CD8-positive, alpha-beta memory T cell (primary cell): ENCODE results near the gene FAM9C. TPM values are rescaled to one million over a fixed set of nuclear protein-coding genes. Genes with fewer than 3 reads are reported as not detected.
A peak's percentile ranks its signal among the peaks of the same experiment; 100 is the strongest.
"Not testable (repeated sequence)": the region's sequence is repeated elsewhere in the genome, so short reads cannot be mapped to it uniquely, and the experiment has no call there.

Experiments used
- CTCF ChIA-PET: fragments of 350-600 bp; sonication (Branson Sonifier 250); formaldehyde crosslinking; loops from one replicate; lab custom pipeline; 2021; ENCODE audit warnings: antibody characterized with exemption; lab: Charles Lee
- POLR2A ChIA-PET: fragments of 350-600 bp; sonication (Branson Sonifier 250); formaldehyde crosslinking; loops from one replicate; lab custom pipeline; 2021; ENCODE audit warnings: antibody characterized with exemption; lab: Charles Lee
- DNase-seq, 5 donors: peaks; one replicate each; pipeline versions ENCODE4 v3.0.0 to v3.0.0-alpha.2; 2020 to 2022; ENCODE audit warnings: mixed read lengths in 1 of 5
- H3K27ac ChIP-seq: one replicate; pipeline ENCODE4 v1.7.0; 2013; ENCODE audit warnings: low read depth, mild to moderate bottlenecking, low read length, moderate library complexity
- H3K27me3 ChIP-seq: 2 replicates; pipeline ENCODE4 v1.7.0; 2013; ENCODE audit warnings: low read length, mild to moderate bottlenecking; ENCODE audit not compliant: insufficient read depth, poor library complexity, severe bottlenecking
- H3K36me3 ChIP-seq: 2 replicates; pipeline ENCODE4 v1.7.0; 2013; ENCODE audit warnings: mild to moderate bottlenecking, low read length, moderate library complexity; ENCODE audit not compliant: insufficient read depth
- H3K4me1 ChIP-seq: 2 replicates; pipeline ENCODE4 v1.7.0; 2013; ENCODE audit warnings: mild to moderate bottlenecking, low read length, moderate library complexity; ENCODE audit not compliant: insufficient read depth
- H3K4me3 ChIP-seq: 2 replicates; pipeline ENCODE4 v1.7.0; 2013; ENCODE audit warnings: mild to moderate bottlenecking, low read length
- H3K9me3 ChIP-seq: 2 replicates; pipeline ENCODE4 v1.7.0; 2013; ENCODE audit warnings: mild to moderate bottlenecking, low read length
- H3K27ac Mint-ChIP-seq, 8 donors: one replicate each; pipeline ENCODE4 v1.8.0; 2020 to 2021; ENCODE audit warnings: mixed read lengths in 8 of 8, mild to moderate bottlenecking in 6 of 8, inconsistent platforms in 3 of 8, moderate library complexity in 3 of 8
- H3K27me3 Mint-ChIP-seq, 2 donors: one replicate each; pipeline ENCODE4 v1.8.0; 2020 to 2021; ENCODE audit warnings: mixed read lengths in 2 of 2, mild to moderate bottlenecking in 1 of 2, moderate library complexity in 1 of 2
- H3K36me3 Mint-ChIP-seq, 3 donors: one replicate each; pipeline ENCODE4 v1.8.0; 2020 to 2021; ENCODE audit warnings: mixed read lengths in 3 of 3, inconsistent platforms in 1 of 3, mild to moderate bottlenecking in 1 of 3
- H3K4me1 Mint-ChIP-seq, 3 donors: one replicate each; pipeline ENCODE4 v1.8.0; 2020 to 2021; ENCODE audit warnings: mixed read lengths in 3 of 3, inconsistent platforms in 1 of 3, mild to moderate bottlenecking in 1 of 3
- H3K4me3 Mint-ChIP-seq, 7 donors: one replicate each; pipeline ENCODE4 v1.8.0; 2020 to 2021; ENCODE audit warnings: mixed read lengths in 7 of 7, mild to moderate bottlenecking in 6 of 7, moderate library complexity in 4 of 7, inconsistent platforms in 2 of 7
- H3K9me3 Mint-ChIP-seq, 5 donors: one replicate each; pipeline ENCODE4 v1.8.0; 2020 to 2022; ENCODE audit warnings: mixed read lengths in 5 of 5, mild to moderate bottlenecking in 3 of 5, moderate library complexity in 2 of 5, inconsistent platforms in 1 of 5
- polyA plus RNA-seq: library from polyadenylated mRNA; unstranded; fragments of 300-500 nt; fragmentation: Illumina TruSeq; gene quantifications from one replicate; pipeline ENCODE4 v1.2.3, GENCODE V29; 2021
- total RNA-seq, 2 experiments: library from RNA; stranded (reverse); gene quantifications; one replicate each; pipeline ENCODE4 v1.2.3, GENCODE V29; 2021

The FAM9C gene
- total and polyA plus RNA-seq, 3 experiments from 2014 or later = not detected

DNA sequence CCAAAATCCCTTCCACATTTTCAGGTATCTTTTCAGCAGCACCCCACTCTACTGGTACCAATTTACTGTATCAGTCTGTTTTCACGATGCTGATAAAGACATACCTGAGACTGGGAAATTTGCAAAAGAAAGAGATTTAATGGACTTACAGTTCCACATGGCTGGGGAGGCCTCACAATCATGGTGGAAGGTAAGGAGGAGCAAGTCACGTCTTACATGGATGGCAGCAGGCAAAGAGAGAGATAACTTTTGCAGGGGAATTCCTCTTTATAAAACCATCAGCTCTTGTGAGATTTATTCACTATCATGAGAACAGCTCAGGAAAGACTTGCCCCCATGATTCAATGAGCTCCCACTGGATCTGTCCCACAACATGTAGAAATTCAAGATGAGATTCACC lies 18.7 kb upstream of the FAM9C start:
- H3K9me3 ChIP-seq, H3K27ac ChIP-seq, H3K36me3 ChIP-seq, H3K27me3 ChIP-seq, H3K4me3 ChIP-seq, H3K27me3 Mint-ChIP-seq, DNase-seq, CTCF ChIA-PET, POLR2A ChIA-PET, H3K4me3 Mint-ChIP-seq: not testable (repeated sequence)
- peak overlapping the region in 2 of 8 donors; percentile 30 to 39 for H3K27ac Mint-ChIP-seq
- peaks cover 18 to 50% (median 37%) of the 10 kb centered on the region in 3 donors for H3K4me1 Mint-ChIP-seq
- H3K9me3 Mint-ChIP-seq = peaks cover 0 to 22% (median 17%) of the 10 kb centered on the region in 5 donors
- H3K4me1 ChIP-seq = peaks cover 19% of the 10 kb centered on the region
- H3K36me3 Mint-ChIP-seq = peaks cover 3 to 35% (median 11%) of the 10 kb centered on the region in 3 donors

DNA sequence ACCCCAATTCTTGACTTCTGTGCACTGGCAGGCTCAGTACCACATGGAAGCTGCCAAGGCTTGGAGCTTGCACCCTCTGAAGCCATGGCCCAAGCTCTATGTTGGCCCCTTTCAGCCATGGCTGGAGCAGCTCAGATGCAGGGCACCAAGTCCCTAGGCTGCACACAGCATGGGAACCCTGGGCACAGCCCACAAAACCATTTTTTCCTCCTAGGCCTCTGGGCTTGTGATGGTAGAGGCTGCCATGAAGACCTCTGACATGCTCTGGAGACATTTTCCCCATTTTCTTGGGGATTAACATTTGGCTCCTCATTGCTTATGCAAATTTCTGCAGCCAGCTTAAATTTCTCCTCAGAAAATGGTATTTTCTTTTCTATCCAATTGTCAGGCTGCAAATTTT lies 17.9 kb upstream of the FAM9C start:
- H3K4me1 ChIP-seq = peaks cover 19% of the 10 kb centered on the region
- H3K27ac ChIP-seq, H3K4me3 ChIP-seq, H3K27me3 ChIP-seq, H3K4me3 Mint-ChIP-seq, DNase-seq, CTCF ChIA-PET, POLR2A ChIA-PET, H3K9me3 ChIP-seq, H3K36me3 ChIP-seq: not testable (repeated sequence)
- Mint-ChIP-seq H3K36me3 (peaks cover 3 to 32% (median 15%) of the 10 kb centered on the region in 3 donors), H3K9me3 (peaks cover 0 to 22% (median 16%) of the 10 kb centered on the region in 5 donors), H3K27ac (peak overlapping the region in 1 of 8 donors; percentile 45), H3K4me1 (peaks cover 17 to 58% (median 37%) of the 10 kb centered on the region in 3 donors), H3K27me3 (peaks cover 0 to 11% of the 10 kb centered on the region in 2 donors)

DNA sequence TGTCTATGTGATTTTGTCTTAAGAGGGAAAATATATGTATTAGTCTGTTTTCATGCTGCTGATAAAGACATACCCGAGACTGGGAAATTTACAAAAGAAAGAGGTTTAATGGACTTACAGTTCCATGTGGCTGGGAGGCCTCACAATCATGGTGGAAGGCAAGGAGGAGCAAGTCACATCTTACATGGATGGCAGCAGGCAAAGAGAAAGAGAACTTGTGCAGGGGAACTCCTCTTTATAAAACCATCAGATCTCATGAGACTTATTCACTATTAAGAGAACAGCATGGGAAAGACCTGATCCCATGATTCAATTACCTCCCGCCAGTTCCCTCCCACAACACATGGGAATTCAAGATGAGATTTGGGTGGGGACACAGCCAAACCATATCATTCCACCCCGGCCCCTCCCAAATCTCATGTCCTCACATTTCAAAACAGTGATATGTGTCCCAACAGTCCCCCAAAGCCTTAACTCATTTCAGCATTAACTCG lies 16.8 kb upstream of the FAM9C start:
- H3K9me3 ChIP-seq = not testable (repeated sequence)
- peaks cover 11 to 52% (median 30%) of the 10 kb centered on the region in 3 donors for H3K4me1 Mint-ChIP-seq

DNA sequence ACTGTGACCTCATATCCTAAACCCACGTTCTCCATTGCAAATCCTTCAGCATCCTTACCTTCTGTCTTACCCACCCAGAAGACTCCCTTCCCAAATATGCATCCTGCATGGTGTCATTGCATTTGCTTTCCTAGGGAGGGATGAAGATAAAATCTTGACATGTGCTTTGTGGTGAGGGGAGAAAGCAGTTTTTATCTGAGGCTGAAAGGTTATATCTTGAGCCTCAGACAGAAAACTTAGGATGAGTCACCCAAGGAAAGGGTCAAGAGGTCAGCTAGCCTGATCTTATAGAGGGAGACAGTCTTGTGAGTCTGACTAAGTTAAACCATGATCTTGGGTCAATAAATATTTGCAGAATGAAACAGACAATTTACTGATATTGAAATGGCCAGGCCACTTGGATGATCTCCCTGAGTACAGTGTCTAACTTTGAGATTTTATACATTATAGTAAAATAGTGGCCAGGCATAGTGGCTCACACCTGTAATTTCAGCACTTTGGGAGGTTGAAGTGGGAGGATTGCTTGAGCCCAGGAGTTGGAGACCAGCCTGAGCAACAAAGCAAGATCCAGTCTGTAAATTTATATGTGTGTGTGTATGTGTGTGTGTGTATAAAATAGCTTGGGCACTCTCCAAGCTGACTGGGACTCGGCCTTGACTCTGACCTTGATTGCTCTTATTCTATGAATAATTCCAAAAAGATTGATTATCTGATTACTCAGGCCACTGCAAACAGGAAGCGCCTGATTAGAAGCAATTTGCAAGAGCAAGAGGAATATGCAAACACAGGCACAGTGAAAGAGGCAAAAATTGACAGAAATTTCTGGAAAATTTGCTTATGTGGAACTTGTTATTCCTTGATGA lies 15.4 kb upstream of the FAM9C start:
- Mint-ChIP-seq H3K9me3 (peaks cover 0 to 22% (median 16%) of the 10 kb centered on the region in 5 donors), H3K4me3 (peak overlapping the region in 1 of 7 donors; percentile 8), H3K4me1 (peaks cover 21 to 62% (median 44%) of the 10 kb centered on the region in 3 donors), H3K36me3 (peaks cover 3 to 40% (median 13%) of the 10 kb centered on the region in 3 donors), H3K27me3 (peaks cover 0 to 13% of the 10 kb centered on the region in 2 donors), H3K27ac (peak overlapping the region in 1 of 8 donors; percentile 14)
- DNase-seq = no peak
- Histone ChIP-seq H3K36me3 (no peaks in the 10 kb centered on the region), H3K4me1 (peaks cover 34% of the 10 kb centered on the region), H3K9me3 (no peaks in the 10 kb centered on the region), H3K27me3 (no peaks in the 10 kb centered on the region), H3K27ac (no peak overlapping the region), H3K4me3 (no peak overlapping the region)
- CTCF ChIA-PET = no interaction called here
- POLR2A ChIA-PET = interaction anchor here (0.8 kb wide), 1 partner anchor 27 kb away, joined by 3 read pairs; no protein-coding TSS in a partner anchor

More for the DNA sequence above, 16.8 kb upstream of the FAM9C start:
- H3K27me3 Mint-ChIP-seq, H3K4me3 Mint-ChIP-seq, H3K27me3 ChIP-seq, H3K36me3 ChIP-seq, H3K27ac ChIP-seq, CTCF ChIA-PET, H3K4me3 ChIP-seq, DNase-seq, POLR2A ChIA-PET: not testable (repeated sequence)
- peaks cover 21% of the 10 kb centered on the region for H3K4me1 ChIP-seq
- Mint-ChIP-seq H3K9me3 (peaks cover 0 to 22% (median 16%) of the 10 kb centered on the region in 5 donors), H3K36me3 (peaks cover 3 to 29% (median 13%) of the 10 kb centered on the region in 3 donors), H3K27ac (peak overlapping the region in 2 of 8 donors; percentile 38 to 52)

DNA sequence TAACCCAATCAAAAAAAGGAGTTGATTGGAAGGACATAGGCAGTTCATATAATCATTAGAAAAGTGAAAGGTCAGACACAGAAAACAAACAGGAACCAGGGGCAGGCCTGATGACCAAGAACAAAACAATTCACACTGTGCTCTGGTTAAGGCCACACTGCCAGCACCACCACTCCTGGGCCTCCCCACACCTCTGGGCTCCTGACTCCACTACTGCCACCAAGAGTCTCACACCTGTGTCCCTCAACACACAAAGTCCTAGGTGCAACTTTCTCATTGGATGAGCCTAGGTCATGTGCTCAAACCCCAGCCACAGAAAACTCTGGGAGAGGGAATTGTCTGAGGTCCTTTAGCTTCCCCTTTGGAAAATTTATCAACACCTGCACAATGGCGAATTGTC lies 11.1 kb upstream of the FAM9C start:
- Mint-ChIP-seq H3K4me3 (no peak overlapping the region), H3K4me1 (peaks cover 46 to 77% (median 65%) of the 10 kb centered on the region in 3 donors), H3K36me3 (peaks cover 0 to 40% (median 4%) of the 10 kb centered on the region in 3 donors), H3K27me3 (peaks cover 0 to 10% of the 10 kb centered on the region in 2 donors), H3K27ac (peak overlapping the region in 2 of 8 donors; percentile 15 to 37), H3K9me3 (peaks cover 0 to 2% (median 0%) of the 10 kb centered on the region in 5 donors)
- no peaks in the 10 kb centered on the region for H3K36me3 ChIP-seq
- DNase-seq = no peak
- ChIA-PET CTCF (no interaction called here), POLR2A (no interaction called here)
- H3K4me1 ChIP-seq = peaks cover 64% of the 10 kb centered on the region
- H3K9me3 ChIP-seq = no peaks in the 10 kb centered on the region
- H3K27ac ChIP-seq = no peak overlapping the region
- no peak overlapping the region for H3K4me3 ChIP-seq
- H3K27me3 ChIP-seq = no peaks in the 10 kb centered on the region

DNA sequence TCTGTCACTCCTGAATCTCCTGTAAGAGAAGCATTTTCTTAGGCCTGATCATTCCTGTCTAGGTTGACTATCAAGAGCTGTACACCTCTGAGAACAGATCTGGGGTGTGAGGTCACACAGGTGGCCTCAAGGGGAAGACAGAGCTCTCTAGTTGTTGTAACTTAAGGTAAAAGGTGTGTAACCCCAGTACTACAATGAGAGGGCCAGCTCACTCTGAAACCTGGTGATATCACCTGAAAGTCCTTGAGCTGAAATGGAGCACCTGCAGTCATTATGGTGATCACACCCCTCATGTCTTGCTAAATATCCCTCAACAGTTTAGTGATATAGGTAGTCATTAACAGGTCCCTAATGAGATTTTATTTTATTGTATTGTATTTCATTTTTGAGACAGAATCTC lies 8.8 kb upstream of the FAM9C start:
- Histone ChIP-seq H3K27ac (no peak overlapping the region), H3K36me3 (no peaks in the 10 kb centered on the region), H3K4me3 (no peak overlapping the region), H3K9me3 (no peaks in the 10 kb centered on the region), H3K27me3 (no peaks in the 10 kb centered on the region), H3K4me1 (peaks cover 69% of the 10 kb centered on the region)
- Mint-ChIP-seq H3K27me3 (peaks cover 0 to 9% of the 10 kb centered on the region in 2 donors), H3K9me3 (peaks cover 0 to 2% (median 0%) of the 10 kb centered on the region in 5 donors), H3K27ac (peak overlapping the region; percentile 8 to 97 (median 80)), H3K36me3 (peaks cover 0 to 45% (median 5%) of the 10 kb centered on the region in 3 donors), H3K4me1 (peaks cover 53 to 80% (median 69%) of the 10 kb centered on the region in 3 donors), H3K4me3 (peak overlapping the region in 2 of 7 donors; percentile 24)
- CTCF ChIA-PET = interaction anchor here (0.9 to 4.0 kb wide), 4 partner anchors 23 to 39 kb away, joined by 4 to 21 read pairs (median 10); no protein-coding TSS in a partner anchor
- POLR2A ChIA-PET = interaction anchor here (2.0 kb wide), 1 partner anchor 78 kb away, joined by 10 read pairs; the partner anchor contains the start of gene TMSB4X
- no peak for DNase-seq

DNA sequence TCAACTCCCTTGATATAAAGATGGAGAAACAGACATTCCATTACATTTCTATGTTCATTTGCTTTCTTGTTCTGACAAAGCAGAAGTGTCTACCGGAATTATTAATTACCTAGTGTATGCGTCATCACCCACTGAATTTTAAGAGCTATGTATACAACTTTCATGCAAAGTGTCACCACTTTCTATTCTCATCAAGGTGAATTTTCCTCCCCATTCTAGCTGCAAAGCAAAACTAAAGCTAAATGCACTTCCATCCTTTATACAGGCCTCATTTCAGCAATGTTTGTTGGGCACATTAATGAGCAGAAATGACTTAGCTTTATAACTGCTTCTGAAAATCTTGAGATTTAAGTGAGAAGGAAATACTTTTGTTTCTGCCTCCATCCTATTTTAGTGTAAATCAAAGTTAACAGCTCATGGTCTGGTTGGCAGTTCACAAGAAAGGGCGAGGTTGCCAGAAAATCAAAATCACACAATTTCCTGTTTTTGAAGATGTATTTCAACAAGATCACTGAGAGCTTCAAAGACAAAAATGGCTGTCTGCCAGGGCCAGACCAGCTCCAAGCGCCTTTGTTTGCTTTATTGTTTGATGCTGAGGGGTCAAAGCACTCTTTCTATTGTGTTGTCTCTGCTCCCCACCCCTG lies 7.2 kb upstream of the FAM9C start:
- peak in 3 of 5 donors; percentile 46 to 78 (median 58) for DNase-seq
- Histone ChIP-seq H3K4me1 (peaks cover 84% of the 10 kb centered on the region), H3K36me3 (no peaks in the 10 kb centered on the region), H3K9me3 (no peaks in the 10 kb centered on the region), H3K27me3 (no peaks in the 10 kb centered on the region), H3K4me3 (no peak overlapping the region), H3K27ac (peak overlapping the region; percentile 21)
- ChIA-PET CTCF (interaction anchor here (0.8 to 4.0 kb wide), 14 partner anchors 10 to 436 kb away, joined by 3 to 21 read pairs (median 4); no protein-coding TSS in a partner anchor), POLR2A (interaction anchor here (0.7 to 2.3 kb wide), 15 partner anchors 20 to 105 kb away, joined by 3 to 19 read pairs (median 4); partner anchors contain the start of gene TMSB4X)
- peaks cover 0 to 7% of the 10 kb centered on the region in 2 donors for H3K27me3 Mint-ChIP-seq
- peak overlapping the region; percentile 61 to 97 (median 90) for H3K27ac Mint-ChIP-seq
- peaks cover 0 to 40% (median 1%) of the 10 kb centered on the region in 3 donors for H3K36me3 Mint-ChIP-seq
- H3K4me3 Mint-ChIP-seq = peak overlapping the region; percentile 8 to 69 (median 51)
- H3K9me3 Mint-ChIP-seq = peaks cover 0 to 1% (median 0%) of the 10 kb centered on the region in 5 donors
- peaks cover 61 to 84% (median 83%) of the 10 kb centered on the region in 3 donors for H3K4me1 Mint-ChIP-seq
